GM19452 (cell line): ENCODE data around the gene SRXN1.
"Not testable (repeated sequence)": the region's sequence is repeated elsewhere in the genome, so short reads cannot be mapped to it uniquely, and the experiment has no call there.

Source experiments
- ATAC-seq: cut with Tn5 transposase; IDR thresholded peaks from one replicate; pipeline ENCODE4 v1.9.1; 2021; ENCODE audit not compliant: unreplicated experiment

Gene SRXN1

DNA sequence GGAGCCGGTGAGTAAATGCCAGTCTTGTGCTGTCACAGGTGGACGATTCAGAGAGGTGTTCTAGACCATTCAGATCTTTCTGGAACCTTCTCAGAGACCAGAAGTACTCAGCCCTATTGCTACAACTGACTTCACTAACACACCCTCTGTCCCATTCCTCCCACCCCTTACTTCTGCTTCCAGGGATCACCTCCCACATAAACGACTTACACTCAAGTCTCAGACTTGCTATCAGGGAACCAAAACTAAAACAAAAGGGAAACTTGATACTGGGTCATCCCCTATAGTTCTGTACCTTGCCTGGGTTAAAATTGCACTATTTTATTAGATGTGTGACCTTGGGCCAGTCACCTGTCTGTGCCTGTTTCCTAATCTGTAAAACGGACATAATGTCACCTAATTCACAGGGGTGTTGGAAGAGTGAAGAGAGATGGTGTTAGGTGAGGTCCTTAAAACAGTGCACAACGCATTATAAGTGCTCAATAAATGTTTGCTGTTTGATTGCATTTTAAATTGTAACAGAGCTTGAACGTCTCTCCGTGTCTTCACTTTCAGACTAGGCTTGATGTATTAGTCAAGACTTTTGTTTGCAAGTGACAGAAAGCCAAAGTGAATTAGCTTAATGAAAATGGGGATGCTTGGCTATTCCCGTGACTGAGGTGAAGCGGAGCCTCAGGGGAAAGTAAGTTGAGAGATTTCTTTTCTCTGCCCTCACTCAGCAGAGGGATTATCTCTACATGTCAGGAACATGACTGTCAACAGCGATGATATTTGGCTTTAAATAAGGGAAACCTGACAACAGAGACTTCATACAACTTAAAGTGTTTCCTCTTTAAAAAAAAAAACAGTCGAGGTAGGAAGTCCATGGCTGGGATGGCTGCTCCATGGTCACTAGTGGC lies 3.0 kb upstream of the SRXN1 start:
- no peak for ATAC-seq

DNA sequence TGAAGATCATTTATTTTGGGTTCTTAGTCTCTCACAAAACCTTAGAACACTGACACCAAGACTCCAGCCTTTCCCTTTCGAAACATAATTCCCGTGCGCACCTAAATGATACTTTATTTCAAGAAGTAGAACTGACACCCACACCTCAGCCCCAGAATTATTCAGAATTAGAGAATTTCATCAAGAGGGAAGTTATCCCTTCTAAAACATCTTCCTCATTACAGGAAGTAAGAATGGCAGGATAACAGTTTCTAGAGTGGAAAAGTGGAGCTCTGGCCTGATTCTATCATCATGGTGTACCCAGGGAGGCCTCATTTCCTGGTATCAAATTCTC lies 1.4 kb upstream of the SRXN1 start:
- ATAC-seq = no peak

DNA sequence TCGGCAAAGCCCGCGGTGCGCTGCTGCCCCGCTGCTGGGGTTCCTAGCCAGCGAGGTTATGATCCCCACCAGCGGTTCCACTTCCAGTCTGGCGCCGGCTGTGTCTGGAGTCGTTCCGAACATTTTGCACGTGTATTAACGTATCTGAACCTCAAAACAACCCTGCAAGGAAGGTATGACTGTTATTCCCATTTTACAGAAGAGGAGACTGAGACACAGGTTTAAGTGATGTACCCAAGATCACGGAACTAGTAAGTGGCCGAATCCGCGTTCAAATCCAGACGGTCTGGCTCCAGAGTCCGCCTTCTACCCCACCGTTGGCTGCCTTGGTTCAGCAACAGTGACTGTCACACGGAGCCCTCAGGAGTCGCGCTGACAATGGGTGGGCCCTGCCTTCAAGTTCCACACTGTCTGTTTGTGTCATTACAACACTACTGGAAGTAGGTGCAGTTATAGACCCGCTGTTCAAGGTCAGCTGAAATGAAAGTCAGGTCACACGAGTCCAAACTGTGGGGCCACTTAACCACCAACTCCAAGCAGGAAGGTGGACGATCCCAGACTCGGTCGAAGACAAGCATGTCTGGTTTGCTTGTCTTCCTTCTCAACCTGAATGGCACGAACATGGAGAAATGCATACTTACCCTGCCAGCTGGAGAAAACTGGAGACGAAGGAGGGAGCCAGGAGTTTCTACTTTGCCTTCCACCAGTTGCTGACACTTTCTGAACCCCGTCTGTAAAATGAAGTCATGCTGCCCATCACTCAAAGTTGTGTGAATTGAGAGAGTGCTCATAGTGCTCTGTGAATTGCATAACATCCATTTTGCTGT lies 803 bp upstream of the SRXN1 start:
- no peak for ATAC-seq

DNA sequence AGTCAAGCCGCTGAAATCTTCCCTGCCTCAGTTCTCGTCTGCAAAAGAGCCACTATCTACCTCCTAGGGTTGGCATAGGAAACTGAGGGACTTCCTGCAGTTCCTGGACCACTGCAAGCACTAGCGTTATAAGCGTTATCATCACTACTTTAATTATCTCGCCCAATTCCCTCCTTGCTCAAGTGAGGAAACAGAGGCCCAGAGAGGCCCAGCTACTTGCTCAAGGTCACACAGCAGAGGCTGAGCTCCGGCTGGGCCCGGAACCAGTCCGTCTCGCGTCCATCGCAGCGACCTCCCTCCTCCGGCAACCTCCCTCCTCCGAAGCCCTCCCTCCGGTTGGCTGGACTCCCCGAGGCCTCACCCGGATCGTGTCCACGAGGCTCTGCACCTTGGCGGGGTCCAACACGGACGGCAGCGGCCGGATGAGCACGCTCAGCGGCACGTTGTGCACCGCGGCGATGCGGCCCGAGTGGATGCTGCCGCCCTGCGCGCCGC lies 338 bp downstream of the SRXN1 start:
- no peak for ATAC-seq

DNA sequence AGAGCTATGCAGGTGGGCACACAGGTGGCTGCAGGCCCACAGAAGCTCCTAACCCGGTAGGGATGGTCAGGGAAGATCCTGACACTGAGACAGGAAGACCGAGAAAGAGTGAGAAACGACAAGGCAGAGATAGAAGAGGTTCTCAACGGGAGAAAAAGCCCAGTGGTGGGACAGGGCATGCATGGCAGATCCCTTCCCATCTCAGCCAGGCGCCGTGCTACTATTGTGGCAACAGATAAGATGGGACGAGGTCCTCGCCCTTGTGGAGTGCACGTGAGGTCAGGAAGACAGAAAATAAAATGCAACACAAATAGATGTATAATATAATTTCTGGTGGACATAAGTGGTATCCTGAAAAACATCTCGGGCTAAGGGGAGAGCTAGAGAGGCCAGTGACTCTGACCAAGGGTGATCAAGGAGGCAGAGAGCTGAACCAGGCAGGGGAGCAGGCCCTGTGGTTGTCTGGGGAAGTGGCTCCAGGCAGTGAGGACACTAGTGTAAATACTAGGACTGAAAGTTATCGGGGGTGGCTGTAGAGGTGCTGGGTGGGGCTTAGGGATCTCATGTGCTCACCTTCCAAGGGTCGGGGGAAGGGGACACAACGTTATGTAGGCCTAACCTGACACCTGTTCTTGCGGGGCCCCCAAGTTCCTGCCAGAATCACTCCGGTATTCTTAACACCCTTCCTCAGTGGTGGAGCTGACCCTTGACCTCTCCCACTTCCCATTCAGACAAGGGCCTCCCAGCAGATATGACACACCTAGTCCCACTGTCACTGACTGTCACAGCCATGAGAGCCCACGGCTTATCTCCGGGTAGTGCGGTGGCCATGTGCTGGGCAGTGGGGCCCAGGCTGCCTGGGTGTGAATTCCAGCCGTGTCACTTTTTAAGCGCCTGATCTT lies 1.0 kb downstream of the SRXN1 start:
- no peak for ATAC-seq

DNA sequence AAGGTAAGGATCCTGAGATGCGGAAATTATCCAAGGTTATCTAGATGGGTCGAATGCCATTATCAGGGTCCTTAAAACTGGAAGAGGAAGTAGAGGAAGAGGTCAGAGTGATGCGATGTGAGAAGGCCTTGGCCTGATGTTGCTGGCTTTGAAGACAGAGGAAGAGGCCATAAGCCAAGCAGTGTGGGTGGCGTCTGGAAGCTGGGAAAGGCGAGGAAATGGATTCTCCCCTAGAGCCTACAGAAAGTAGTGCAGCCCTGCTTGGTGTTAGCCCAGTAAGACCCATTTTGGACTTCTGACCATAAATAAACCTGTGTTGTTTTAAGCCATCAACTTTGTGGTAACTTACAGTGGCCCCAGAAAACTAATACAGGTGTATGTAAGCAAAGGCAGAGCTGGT lies 2.0 kb downstream of the SRXN1 start:
- no peak for ATAC-seq

DNA sequence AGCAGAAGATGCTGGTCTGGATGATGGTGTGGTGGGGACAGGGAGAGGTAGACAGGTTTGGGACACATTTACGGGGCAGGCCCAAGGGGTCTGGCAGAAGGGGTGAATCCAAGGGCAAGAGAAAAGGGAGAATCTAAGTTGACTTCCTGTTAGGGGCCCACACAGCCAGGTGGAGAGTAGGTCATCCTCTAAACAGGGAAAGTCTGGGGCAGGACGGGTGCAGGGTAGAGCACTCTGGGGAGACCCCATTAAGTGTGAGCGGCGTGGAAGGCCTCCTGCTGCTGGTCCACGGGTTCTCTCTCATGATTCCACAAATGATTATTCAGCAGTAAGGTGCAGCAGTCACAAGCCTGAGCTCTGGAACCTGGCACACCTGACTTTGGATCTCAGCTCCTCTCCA lies 2.7 kb downstream of the SRXN1 start:
- no peak for ATAC-seq

DNA sequence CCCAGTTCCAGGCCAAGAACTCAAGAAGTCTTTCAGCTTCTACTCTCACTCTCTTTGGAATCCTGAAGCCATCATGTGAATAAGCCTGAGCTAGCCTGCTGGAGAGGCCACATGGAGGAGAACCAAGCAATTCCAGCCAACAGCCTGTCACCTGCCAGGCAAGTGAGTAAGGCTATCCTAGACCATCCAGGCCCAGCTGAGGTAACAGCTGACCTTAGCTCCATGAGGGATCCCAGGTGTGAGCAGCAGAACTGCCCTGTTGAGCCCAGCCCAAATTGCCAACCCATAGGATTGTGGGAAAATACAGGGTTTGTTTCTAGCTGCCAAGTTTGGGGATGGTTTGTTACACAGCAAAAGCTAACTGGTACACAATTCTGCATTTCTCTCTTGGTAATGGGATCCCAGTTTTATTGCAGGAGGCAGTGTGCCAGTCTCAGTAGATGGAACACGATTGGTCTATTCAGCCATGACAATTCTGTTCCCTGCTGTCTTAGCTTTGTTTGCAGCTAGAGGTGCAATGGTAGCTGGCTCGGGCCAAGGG lies 5.5 kb downstream of the SRXN1 start:
- no peak for ATAC-seq

DNA sequence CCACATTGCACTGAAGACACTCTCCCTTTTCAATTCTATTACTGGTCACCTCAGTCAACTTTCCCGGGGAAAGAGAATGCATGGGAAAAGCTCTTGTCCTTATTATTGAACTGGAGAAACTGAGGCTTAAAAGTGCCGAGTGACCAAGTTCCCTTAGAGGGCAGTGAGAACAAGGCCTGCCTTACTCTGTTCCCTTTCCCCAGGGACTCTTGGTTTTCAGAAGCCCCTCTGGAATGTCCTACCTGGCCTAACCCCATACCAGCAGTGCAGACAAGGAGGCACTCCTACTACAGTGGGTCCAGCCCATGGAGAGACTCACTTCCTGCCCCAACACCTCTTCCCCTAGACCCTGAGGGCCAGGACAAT lies 6.1 kb downstream of the SRXN1 start:
- ATAC-seq = no peak

DNA sequence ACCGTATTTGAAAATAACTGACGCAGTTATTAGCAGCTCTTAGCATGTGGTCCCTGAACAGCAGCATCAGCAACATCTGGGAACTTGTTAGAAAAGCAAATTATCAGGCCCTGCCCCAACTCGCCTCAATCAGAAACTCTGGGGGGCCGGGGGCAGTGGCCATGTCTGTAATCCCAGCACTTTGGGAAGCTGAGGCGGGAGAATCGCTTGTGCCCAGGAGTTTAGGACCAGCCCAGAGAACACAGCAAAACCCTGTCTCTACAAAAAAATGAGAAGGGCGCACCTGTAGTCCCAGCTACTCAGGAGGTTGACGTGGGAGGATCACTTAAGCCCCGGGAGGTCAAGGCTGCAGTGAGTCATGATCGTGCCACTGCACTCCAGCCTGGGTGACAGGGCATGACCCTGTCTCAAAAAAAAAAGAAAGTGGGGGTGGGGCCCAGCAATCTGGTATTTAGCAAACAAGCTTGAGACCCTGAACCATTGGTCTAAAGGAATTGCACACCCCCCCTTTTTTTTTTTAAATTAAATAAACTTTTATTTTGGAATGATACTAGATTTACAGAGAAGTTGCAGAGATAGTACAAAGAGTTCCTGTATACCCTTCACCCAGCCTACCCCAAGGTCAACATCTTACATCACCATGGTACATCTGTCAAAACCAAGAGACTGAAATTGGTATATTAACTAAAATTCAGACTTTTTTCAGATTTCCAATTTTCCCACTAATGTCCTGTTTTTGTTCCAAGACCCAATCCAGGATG lies 6.7 kb downstream of the SRXN1 start:
- no peak for ATAC-seq

DNA sequence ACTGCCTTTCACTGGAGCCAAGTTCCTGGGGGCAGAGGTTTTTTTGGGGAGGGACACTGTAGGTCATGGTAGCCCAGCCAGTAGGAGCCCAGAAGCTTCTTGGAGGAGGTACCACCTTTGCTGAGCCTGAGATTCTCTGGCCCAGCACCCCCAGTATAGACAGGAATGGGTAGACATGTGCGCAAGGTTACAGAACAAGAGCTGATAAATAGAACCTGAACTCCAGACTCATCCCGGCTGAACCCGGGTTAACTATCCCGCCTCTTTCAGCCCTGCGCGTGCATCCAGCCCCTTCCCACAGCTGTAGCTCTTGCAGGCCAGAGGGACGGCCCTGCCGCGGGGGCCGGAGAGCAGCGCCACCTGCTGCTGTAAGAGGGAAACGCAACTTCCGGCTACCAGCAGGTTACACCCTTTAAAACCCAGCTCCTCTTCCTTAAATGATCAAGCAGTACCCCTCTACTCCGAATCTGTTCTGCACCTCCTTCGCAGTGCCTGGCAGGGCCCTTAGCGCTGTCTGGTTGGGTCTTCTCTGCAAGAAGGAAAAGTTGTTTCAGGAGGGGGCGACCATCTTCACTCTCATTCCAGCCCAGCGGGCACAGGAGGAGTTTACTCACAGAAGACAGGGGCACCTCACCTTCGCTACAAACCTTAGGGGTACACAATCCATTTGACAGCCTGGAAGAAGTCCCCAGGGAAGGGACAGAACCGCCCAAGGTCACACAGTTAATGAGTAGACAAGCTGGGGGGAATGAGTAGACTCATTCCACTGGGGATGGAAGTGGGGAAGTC lies 7.5 kb downstream of the SRXN1 start:
- no peak for ATAC-seq

DNA sequence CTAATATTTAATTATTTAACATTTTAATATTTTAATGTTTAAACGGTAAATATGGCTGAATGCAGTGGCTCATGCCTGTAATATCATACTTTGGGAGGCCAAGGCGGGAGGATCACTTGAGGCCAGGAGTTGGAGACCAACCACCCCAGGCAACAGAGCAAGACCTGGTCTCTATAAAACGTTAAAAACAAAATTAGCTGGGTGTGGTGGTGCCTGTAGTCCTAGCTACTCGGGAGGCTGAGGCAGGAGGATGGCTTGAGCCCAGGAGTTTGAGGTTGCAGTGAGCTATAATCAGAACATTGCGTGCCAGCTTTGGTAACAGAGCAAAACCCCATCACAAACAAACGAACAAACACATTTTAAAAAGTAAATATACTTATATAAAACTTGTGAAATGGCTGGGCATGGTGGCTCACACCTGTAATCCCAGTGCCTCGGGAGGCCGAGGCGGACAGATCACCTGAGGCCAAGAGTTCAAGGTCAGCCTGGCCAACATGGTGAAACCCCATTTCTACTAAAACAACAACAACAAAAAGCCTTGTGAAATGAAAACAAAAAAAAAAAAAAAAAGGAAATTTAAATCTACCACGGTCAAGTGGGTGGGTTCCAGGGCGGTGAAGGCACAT lies 8.2 kb downstream of the SRXN1 start:
- ATAC-seq = no peak

DNA sequence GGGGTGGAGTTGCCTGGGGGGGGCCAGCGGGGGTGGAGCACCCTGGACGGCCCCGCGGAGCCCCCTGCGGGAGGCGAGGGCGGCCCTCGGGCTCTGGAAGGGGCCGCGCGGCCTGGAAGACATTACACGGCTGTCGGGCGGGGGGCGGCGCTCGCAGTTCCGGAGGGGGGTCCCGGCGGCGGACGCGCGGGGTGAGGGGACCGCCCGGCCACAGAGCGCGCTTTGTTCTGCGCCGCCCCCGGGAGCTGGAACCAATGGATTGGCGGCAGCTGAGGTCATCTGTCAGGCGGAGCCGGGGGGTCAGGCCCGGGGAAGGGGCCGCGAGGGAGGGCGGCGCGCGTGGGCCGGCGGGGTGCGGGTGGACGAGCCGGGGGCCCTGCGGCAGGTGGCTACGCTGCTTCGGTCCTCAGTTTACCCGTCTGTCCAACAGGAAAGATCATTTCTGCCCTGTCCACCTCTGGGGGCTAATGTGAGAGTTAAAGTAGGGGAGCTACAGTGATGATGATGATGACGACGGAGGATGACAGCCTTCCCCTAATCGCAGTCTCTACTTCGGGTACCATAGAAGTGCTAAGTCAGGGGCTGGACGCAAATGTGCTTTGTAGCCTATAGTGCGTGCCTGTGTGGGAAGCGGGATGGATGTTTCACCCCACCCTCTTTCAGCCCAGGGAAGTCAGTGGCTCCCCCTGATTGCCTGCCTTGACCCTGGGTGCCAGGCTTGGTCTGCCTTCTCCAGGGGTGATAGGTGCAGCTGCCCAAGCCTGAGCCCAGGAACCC lies 10.4 kb downstream of the SRXN1 start:
- ATAC-seq = no peak

DNA sequence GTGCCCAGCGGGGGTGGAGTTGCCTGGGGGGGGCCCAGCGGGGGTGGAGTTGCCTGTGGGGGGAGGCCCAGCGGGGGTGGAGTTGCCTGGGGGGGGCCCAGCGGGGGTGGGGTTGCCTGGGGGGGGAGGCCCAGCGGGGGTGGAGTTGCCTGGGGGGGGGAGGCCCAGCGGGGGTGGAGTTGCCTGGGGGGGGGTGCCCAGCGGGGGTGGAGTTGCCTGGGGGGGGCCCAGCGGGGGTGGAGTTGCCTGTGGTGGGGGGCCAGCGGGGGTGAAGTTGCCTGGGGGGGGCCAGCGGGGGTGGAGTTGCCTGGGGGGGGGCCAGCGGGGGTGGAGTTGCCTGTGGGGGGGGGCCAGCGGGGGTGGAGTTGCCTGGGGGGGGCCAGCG lies 11.0 kb downstream of the SRXN1 start:
- ATAC-seq = not testable (repeated sequence)

DNA sequence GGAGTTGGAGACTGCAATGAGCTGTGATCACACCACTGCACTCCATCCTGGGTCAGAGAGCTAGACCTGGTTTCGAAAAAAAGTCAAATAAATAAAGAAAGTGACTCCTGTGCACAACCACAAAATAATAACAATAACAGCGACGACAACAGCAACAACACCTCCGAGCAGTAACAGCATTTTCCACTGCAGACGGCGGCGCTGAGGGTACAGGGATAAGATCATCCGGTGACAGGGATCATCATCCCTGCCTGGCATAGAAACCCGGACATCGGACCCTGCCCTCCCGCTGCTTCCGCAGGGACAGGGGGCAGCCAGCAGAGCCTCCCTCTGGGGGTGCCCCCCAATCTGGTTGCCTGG lies 11.5 kb downstream of the SRXN1 start:
- ATAC-seq = no peak

DNA sequence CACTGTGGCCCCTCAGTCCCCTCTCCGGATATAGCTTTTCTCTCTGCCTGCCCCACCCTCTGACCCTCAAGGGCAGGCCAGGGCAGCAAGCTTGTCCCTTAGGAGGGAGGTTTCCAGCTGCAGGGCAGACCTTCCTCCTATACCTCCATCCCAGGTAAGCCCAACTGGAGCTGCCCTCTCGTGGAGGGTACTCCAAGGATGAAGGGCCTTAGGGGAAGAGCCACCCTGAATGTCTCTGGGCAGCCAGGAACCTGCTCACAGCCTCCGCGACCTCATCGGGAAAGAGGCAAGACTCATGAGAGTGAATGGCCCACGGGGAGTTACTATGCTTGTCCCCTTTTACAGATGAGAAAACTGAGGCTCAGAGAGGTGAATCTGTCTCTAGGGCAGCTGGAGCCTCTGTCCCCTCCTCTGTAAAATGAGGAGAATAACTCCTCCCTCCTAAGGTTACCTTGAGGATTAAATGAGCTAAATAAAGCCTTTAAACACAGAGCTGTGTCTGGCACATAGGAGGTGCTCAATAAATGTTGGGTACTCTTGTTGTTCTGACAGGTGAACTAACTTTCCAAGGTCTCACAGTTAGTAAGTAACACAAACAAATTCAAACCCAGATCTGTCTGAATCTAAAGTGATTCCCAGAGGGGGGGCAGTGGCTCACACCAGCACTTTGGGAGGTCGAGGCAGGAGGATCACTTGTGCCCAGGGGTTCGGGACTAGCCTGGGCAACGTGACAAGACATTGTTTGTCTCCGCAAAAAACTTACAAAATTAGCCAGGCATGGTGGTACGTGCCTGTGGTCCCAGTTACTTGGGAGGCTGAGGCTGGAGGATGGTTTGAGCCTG lies 12.1 kb downstream of the SRXN1 start:
- no peak for ATAC-seq

DNA sequence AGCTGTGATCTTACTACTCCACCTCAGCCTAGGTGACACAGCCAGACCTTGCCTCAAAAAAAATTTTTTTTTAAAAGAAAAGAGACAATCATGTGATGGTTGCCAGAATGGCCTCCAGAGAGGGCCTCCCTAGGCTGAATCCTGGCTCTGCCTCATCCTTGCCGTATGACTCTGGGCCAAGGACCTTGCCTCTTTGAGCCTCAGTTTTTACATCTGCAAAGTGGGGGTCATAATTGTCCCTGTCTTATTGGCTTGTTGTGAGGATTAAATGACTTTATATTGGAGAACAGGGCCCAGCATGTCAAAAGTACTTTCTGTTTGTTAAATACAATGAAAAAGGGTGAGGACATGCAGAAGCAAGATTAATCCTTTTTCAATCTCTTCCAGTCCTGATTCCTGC lies 14.4 kb downstream of the SRXN1 start:
- no peak for ATAC-seq
